ENCODE measurements around the gene KIF19.

The KIF19 gene

GRCh38 chr17:74343526-74344284, 17.7 kb downstream of the KIF19 start:
- DNase-seq = no peak

DNA sequence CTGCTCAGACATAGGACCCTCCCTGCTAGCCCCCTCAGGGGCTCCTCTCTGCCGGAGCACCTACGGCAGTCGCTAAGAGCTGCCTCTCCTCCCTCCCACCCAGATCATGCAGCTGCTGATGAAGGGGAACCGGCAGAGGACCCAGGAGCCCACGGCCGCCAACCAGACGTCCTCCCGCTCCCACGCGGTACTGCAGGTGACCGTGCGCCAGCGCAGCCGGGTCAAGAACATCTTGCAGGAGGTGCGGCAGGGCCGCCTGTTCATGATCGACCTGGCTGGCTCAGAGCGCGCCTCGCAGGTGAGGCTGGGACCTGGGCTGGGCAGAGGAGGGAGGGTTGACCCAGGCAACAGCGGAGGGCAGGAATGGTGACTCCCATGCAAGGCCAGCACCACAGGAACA, 18.6 kb downstream of the KIF19 start:
- no peak for DNase-seq

GRCh38 chr17:74345433-74346241, 19.6 kb downstream of the KIF19 start:
- DNase-seq = no peak

DNA sequence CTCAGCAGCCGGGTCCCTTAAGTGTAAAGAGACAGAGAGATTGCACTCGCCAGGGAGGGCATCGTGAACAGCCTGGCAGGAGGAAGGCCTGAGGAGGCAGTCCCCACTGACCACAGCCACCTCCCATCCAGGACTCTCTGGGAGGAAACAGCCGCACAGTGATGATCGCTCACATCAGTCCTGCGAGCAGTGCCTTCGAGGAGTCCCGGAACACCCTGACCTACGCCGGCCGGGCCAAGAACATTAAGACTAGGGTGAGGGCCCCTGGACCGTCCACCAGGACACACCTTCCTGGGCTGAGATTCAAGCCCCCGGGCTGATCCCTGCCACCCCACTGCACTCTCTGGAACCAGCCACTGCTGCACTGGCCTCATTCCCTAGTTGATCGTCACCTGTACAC, 21.6 kb downstream of the KIF19 start:
- no peak for DNase-seq

DNA sequence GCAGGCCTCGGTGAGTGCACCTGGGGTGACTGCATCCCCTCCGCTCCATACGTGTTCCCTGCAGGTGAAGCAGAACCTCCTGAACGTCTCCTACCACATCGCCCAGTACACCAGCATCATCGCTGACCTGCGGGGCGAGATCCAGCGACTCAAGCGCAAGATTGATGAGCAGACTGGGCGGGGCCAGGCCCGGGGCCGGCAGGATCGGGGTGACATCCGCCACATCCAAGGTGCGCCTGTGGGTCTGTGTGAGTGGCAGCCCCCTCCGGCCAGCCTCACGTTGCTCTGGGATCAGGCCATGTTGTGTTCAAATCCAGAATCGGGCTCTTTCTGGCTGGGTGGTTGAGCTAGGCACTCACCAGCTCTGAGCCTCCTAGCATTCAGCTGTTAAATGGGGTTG, 23.1 kb downstream of the KIF19 start:
- no peak for DNase-seq

GRCh38 chr17:74350486-74350885, 24.5 kb downstream of the KIF19 start:
- no peak for DNase-seq

GRCh38 chr17:74351552-74352210, 25.7 kb downstream of the KIF19 start:
- DNase-seq = no peak

GRCh38 chr17:74353446-74354060, 27.5 kb downstream of the KIF19 start:
- no peak for DNase-seq

- no peak for DNase-seq
These were observed 28.1 kb downstream of the KIF19 start for GRCh38 chr17:74354123-74354522.

DNA sequence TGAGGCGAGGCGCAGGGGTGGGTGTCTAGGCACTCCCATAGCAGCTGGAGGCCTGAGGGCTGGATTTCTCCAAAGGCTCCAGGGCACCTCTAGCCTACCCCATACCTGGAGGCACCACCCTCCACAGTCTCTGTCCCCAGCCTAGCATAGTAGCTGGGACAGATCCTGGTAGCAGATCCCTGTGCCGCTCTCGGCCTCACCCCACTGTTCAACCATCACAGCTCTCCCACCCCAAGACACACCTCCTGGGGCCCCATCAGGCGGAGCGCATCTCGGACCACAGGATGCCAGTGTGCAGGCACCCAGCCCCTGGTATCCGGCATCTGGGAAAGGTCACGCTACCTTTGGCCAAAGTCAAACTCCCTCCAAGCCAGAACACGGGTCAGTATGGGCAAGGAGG, 28.5 kb downstream of the KIF19 start:
- DNase-seq = no peak

DNA sequence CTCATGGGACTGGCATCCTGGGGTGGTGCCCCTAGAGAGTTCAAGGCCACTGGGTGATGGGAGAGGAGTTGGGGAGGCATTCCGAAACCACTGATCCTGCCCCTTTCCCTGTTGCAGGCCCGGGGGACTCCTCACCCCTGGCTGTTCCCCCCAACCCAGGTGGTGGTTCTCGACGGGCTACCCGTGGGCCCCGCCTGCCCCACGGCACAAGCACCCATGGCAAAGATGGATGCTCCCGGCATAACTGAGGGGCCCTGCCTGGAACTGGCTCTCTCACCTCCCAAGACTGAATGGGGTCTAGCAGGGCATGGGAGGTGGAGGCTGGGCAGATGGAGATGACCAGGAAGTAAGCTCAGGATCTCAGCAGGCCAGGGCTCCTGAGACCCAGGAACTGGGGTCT, 29.0 kb downstream of the KIF19 start:
- no peak for DNase-seq

DNA sequence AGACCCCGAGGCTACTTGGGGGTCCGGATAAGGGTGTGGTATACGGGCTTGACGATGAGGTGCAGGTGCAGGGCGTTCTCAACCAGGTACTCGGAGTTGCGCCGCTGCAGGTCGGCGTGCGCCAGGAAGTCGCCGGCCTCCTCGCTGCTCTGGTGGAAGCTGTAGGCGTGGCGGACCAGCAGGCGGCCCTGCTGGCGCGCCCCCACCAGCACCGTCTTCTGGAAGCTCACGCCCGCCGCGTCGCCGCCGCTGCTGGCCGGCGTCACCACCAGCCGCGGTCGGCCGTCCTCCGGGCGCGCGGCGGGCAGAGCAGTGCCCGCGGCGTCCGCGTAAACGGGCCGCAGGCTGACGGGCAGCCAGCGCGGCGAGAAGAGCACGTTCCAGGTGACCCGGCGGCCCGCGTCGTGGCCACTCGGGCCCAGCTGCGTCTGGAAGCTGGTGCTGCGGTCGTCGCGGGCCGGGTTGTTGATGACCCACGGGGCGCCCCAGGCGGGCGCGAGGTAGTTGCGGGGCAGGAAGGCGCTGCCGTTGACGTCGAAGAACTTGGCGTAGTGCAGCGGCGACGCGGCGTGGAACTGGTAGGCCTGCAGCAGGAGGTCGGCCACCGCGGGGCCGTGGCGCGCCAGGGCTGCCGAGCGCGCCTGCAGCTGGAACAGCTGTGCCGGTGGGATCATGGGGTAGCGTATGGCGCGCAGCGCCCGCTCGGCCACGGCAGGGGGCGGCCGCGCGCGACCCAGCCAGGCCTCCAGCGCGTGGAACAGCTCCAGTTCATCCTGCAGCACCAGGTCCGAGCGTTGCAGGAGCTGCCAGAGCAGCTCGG, 30.8 kb downstream of the KIF19 start:
- DNase-seq = no peak

DNA sequence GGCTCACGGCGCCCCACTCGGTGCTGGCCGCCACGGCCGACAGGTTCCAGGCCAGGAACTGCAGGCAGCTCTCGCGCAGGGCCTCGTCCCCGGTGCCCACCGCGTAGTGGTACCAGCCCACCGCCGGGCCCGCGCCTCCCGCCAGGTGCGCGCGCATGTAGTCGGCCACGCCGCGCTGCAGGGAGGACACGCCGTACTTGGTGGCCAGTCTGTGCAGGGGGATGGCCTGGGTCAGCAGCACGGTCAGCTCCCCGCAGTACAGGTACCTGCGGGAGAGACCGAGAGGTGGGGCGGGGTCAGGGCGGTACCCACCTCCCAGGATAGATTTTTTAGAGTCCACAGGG, 31.4 kb downstream of the KIF19 start:
- DNase-seq = no peak

DNA sequence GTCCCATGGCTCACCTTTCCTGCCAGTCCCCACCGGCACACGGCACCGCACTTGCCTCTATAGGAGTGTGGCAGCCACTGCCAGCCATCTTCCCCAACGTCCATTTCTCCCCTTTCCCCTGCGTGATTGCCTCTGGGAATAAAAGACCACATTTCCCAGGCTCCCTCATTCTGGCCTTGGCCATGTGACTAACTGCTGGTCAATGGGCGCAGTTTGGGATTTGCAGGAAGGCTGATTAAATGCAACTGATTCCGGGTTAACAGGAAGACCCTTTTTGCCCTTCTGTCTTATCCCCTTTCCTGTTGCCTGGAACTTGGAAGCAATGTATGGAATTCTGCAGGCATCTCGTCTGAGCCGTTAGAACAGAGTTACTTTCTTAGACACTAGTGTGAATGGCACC, 32.7 kb downstream of the KIF19 start:
- no peak for DNase-seq

GRCh38 chr17:74359916-74360315, 33.9 kb downstream of the KIF19 start:
- no peak for DNase-seq

- no peak for DNase-seq
These were observed 34.8 kb downstream of the KIF19 start for GRCh38 chr17:74360899-74361229.

GRCh38 chr17:74361230-74362068, 35.4 kb downstream of the KIF19 start, which contains the start of gene BTBD17:
BTBD17 (minus strand) TSS chr17:74361868; CDS start chr17:74361819, 49 bp downstream.
- DNase-seq = no peak

DNA sequence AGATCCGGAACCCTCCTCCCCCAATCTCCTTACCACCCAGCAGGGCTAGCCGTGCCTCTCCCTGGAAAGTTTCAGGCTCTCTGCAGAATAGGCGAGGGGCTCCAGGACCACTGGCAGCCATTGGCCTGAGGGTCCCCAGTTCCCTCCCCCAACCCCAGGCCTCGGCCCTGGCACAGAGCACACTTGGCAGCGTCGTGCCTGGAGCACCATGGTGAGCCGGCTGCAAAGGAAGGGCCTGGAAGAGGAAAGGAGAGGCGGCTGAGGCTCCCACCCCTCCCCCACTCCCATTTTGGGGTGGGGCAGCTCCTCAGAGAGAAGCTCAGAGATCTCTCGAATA, 36.0 kb downstream of the KIF19 start:
- DNase-seq = no peak

DNA sequence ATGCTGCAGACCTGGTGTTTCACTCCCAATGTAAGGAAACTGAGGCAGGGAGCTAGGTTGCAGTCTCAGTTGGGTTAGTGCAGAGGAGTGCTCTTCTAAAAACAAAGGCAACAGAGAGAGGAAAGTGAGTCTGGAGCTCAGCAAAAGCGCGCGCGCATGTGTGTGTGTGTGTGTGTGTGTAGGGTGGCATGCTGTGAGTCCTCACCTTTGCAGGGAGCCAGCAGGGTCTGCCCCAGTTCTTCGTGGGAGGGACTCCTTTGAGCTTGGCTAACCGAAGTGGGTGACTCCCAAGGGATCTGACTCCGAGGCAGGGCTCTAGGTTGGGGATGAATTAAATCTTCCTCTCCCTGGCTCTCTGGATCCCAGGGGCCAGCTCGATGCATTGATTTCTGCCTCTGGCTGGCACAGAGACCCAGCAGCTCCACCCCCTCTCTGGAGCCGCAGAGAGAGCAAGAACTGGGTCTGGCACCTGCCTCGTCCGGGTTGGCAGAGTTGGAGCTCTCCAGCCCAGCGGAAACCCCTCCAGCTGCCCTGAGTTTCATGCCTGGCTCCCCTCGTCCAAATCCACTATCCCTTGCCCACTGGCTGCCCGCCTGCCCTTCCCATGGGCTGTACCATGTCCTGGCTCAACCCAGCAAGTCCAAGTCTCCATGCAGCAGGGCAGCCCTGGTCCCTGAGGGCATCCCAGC, 36.9 kb downstream of the KIF19 start:
- DNase-seq = no peak

GRCh38 chr17:74367206-74367605, 41.2 kb downstream of the KIF19 start, which contains the start of gene GPR142:
GPR142 (plus strand) TSS chr17:74367506; CDS start chr17:74369541, 2,035 bp downstream.
- no peak for DNase-seq
